HepG2 (cell line): ENCODE data around the gene CDV3.

Source experiments
- DR1 ChIP-seq: sonication (generic); formaldehyde crosslinking; IDR thresholded peaks from 2 replicates; pipeline ENCODE4 v1.8.0; 2021; ENCODE audit warnings: mild to moderate bottlenecking, missing genetic modification reagents, inconsistent platforms
- FOXK1 ChIP-seq: sonication (generic); formaldehyde crosslinking; IDR thresholded peaks from 2 replicates; pipeline ENCODE4 v1.4.0; 2020; ENCODE audit warnings: low read depth, missing genetic modification reagents, borderline replicate concordance
- HOXA7 ChIP-seq: sonication (generic); formaldehyde crosslinking; IDR thresholded peaks from 2 replicates; pipeline ENCODE4 v1.8.1; 2022; ENCODE audit warnings: mild to moderate bottlenecking, missing genetic modification reagents, moderate library complexity
- KDM1A ChIP-seq: IDR thresholded peaks from 2 replicates; pipeline ENCODE4 v1.6.1; 2016; ENCODE audit warnings: missing compliant biosample characterization
- MAFK ChIP-seq, 2 experiments: IDR thresholded peaks in 1 of 2; conservative IDR thresholded peaks in 1 of 2; 2 replicates each; pipeline ENCODE4 v1.6.1; 2011; ENCODE audit warnings: improper control_type of control experiment in 2 of 2, low read length in 2 of 2
- MED1 ChIP-seq: sonication (generic); formaldehyde crosslinking; IDR thresholded peaks from 2 replicates; pipeline ENCODE4 v1.4.0; 2020; ENCODE audit warnings: missing genetic modification reagents
- MYC ChIP-seq: sonication (generic); formaldehyde crosslinking; IDR thresholded peaks from 2 replicates; pipeline ENCODE4 v1.9.0; 2021; ENCODE audit warnings: missing genetic modification reagents, borderline replicate concordance
- PCBP1 ChIP-seq: fragments of 200-400 bp; formaldehyde crosslinking; IDR thresholded peaks from 2 replicates; pipeline ENCODE4 v1.6.1; 2017; ENCODE audit warnings: mild to moderate bottlenecking, low read depth, low read length, borderline replicate concordance
- TAF1 ChIP-seq: sonication (generic); formaldehyde crosslinking; IDR thresholded peaks from 2 replicates; pipeline ENCODE4 v1.4.0; 2020; ENCODE audit warnings: missing genetic modification reagents
- ZNF629 ChIP-seq: sonication (generic); formaldehyde crosslinking; conservative IDR thresholded peaks from 2 replicates; pipeline ENCODE4 v1.5.0; 2020; ENCODE audit warnings: missing genetic modification reagents
- TF ChIP-seq, protein P1 (sequence below): sonication (generic); formaldehyde crosslinking; IDR thresholded peaks from 2 replicates; pipeline ENCODE4 v1.8.0; 2022; ENCODE audit warnings: low read depth, missing genetic modification reagents
- TF ChIP-seq, protein P2 (sequence below): sonication (generic); formaldehyde crosslinking; IDR thresholded peaks from 2 replicates; pipeline ENCODE4 v1.5.0; 2020; ENCODE audit warnings: mild to moderate bottlenecking, missing genetic modification reagents, moderate library complexity
- TF ChIP-seq, protein P3 (sequence below): sonication (generic); formaldehyde crosslinking; IDR thresholded peaks from 2 replicates; pipeline ENCODE4 v1.8.1; 2023; ENCODE audit warnings: mild to moderate bottlenecking, missing genetic modification reagents, borderline replicate concordance
- TF ChIP-seq, protein P4 (sequence below): sonication (generic); formaldehyde crosslinking; IDR thresholded peaks from 2 replicates; pipeline ENCODE4 v1.4.0; 2020; ENCODE audit warnings: missing genetic modification reagents

DNA sequence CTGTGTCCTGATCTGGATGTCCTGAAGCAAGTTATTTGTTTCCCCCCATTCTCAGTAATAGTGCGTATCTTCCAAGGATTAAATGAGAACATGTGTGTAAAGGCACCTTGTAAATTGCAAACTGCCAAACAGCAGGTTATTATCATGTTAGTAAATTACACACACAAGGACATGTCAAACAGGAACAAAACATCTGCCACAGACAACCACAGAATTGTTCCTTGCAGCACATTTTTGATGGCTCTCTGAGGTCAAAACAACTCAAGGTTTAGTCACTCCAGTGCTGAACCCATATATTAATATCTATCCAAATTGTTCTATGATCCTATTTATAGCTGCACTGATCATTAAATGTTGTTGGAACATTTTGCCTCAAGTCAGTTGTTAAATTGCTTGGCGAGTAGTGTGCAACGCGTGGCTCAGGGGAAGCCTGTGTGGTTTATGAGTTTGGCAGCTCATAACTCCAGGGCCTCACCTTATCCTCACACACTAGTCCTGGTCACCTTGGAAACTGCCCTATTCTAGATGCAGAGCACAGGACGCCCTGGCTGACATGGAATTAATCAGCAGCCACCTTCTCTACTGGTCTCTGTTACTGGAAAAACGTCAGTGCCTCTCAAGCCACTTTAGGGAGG lies 46.3 kb upstream of the CDV3 start:
- TF ChIP-seq TAF1 (CRISPR knock-in tag) (no peak), MYC (CRISPR knock-in tag) (no peak), ZNF629 (no peak), FOXK1 (CRISPR knock-in tag) (no peak), DR1 (no peak), PCBP1 (no peak), KDM1A (CRISPR knock-in tag) (no peak), HOXA7 (CRISPR knock-in tag) (no peak), MED1 (CRISPR knock-in tag) (no peak), MAFK (conservative IDR thresholded peaks at IDR 0.05 in 1 of 2, IDR thresholded peaks at IDR 0.05 in 1 of 2; ENCODE audit: low read length in 2 of 2) (no peak)
- TF ChIP-seq, protein P1, sequence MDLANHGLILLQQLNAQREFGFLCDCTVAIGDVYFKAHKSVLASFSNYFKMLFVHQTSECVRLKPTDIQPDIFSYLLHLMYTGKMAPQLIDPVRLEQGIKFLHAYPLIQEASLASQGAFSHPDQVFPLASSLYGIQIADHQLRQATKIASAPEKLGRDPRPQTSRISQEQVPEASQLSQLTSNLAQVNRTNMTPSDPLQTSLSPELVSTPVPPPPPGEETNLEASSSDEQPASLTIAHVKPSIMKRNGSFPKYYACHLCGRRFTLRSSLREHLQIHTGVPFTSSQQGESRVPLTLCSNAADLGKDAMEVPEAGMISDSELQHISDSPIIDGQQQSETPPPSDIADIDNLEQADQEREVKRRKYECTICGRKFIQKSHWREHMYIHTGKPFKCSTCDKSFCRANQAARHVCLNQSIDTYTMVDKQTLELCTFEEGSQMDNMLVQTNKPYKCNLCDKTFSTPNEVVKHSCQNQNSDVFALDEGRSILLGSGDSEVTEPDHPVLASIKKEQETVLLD (CRISPR knock-in tag): no peak
- TF ChIP-seq, protein P2, sequence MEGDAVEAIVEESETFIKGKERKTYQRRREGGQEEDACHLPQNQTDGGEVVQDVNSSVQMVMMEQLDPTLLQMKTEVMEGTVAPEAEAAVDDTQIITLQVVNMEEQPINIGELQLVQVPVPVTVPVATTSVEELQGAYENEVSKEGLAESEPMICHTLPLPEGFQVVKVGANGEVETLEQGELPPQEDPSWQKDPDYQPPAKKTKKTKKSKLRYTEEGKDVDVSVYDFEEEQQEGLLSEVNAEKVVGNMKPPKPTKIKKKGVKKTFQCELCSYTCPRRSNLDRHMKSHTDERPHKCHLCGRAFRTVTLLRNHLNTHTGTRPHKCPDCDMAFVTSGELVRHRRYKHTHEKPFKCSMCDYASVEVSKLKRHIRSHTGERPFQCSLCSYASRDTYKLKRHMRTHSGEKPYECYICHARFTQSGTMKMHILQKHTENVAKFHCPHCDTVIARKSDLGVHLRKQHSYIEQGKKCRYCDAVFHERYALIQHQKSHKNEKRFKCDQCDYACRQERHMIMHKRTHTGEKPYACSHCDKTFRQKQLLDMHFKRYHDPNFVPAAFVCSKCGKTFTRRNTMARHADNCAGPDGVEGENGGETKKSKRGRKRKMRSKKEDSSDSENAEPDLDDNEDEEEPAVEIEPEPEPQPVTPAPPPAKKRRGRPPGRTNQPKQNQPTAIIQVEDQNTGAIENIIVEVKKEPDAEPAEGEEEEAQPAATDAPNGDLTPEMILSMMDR (CRISPR knock-in tag): no peak
- TF ChIP-seq, protein P3, sequence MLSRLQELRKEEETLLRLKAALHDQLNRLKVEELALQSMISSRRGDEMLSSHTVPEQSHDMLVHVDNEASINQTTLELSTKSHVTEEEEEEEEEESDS (CRISPR knock-in tag): no peak
- TF ChIP-seq, protein P4, sequence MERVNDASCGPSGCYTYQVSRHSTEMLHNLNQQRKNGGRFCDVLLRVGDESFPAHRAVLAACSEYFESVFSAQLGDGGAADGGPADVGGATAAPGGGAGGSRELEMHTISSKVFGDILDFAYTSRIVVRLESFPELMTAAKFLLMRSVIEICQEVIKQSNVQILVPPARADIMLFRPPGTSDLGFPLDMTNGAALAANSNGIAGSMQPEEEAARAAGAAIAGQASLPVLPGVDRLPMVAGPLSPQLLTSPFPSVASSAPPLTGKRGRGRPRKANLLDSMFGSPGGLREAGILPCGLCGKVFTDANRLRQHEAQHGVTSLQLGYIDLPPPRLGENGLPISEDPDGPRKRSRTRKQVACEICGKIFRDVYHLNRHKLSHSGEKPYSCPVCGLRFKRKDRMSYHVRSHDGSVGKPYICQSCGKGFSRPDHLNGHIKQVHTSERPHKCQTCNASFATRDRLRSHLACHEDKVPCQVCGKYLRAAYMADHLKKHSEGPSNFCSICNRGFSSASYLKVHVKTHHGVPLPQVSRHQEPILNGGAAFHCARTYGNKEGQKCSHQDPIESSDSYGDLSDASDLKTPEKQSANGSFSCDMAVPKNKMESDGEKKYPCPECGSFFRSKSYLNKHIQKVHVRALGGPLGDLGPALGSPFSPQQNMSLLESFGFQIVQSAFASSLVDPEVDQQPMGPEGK (CRISPR knock-in tag): no peak
